Right cardiac atrium (tissue), 5 donors: ENCODE data around the gene ZBTB21. TPM values are rescaled to one million over a fixed set of nuclear protein-coding genes. Genes with fewer than 3 reads are reported as not detected.
"Not testable (repeated sequence)": the region's sequence is repeated elsewhere in the genome, so short reads cannot be mapped to it uniquely, and the experiment has no call there.

Experiments
- ATAC-seq, 2 donors: fragments of 200-7000 bp; cut with Tn5 transposase; one replicate each; pipeline versions ENCODE4 v1.8.0 to v1.9.1; 2020; ENCODE audit warnings: moderate library complexity in 2 of 2, mild to moderate bottlenecking in 1 of 2
- DNase-seq, 3 donors: peaks; one replicate each; pipeline ENCODE4 v3.0.0-alpha.2; 2020
- H3K27ac ChIP-seq: one replicate; pipeline ENCODE4 v1.5.1; 2013; ENCODE audit warnings: mild to moderate bottlenecking, low read length, control low read depth, moderate library complexity
- H3K27me3 ChIP-seq: one replicate; pipeline ENCODE4 v1.6.1; 2013; ENCODE audit not compliant: control insufficient read depth, insufficient read depth
- H3K4me1 ChIP-seq: one replicate; pipeline ENCODE4 v1.6.1; 2013; ENCODE audit warnings: low read length; ENCODE audit not compliant: control insufficient read depth, insufficient read depth
- H3K4me3 ChIP-seq: one replicate; pipeline ENCODE4 v1.5.1; 2013; ENCODE audit warnings: low read length, control low read depth
- H3K9me3 ChIP-seq: one replicate; pipeline ENCODE4 v1.6.1; 2013; ENCODE audit warnings: low read length; ENCODE audit not compliant: control insufficient read depth
- WGBS: extraction: QIAGEN DNeasy Blood & Tissue Kit; methylation state at CpG from one replicate; pipeline ENCODE4 v1.1.7; 2013; 5-methylcytosine and 5-hydroxymethylcytosine counted together
- intact Hi-C, 4 donors: fragments of 100-400 bp; cut with DNase I; formaldehyde crosslinking; loops; one replicate each; pipeline versions ENCODE4 v1.11.0 to v1.14.0; 2022 to 2023
- polyA plus RNA-seq: library from polyadenylated mRNA; stranded (reverse); fragments of 200-250 nt; gene quantifications from one replicate; pipeline ENCODE4 v1.2.3, GENCODE V29; 2013
- total RNA-seq, 4 donors: library from RNA; stranded (reverse); fragmentation: NEBNext Ultra II Directional; extraction: Animal tissue kit (Norgen Biotek cat#: 25700); gene quantifications; one replicate each; pipeline ENCODE4 v1.2.1, GENCODE V29; 2021
- donor health status: healthy with polysubstance abuse.
- donor health status: DM: no; HTN: yes; CAD: no.
- donor health status: DM: no; HTN: no; CAD: no.
- donor health status: DM: no; HTN: yes; CAD: no; lungs with severe emphysema.
- donor health status: DM: yes; HTN: yes; CAD: no.

The ZBTB21 gene
- total and polyA plus RNA-seq, 5 donors: 2.6 to 15.2 (median 7.2) TPM

DNA sequence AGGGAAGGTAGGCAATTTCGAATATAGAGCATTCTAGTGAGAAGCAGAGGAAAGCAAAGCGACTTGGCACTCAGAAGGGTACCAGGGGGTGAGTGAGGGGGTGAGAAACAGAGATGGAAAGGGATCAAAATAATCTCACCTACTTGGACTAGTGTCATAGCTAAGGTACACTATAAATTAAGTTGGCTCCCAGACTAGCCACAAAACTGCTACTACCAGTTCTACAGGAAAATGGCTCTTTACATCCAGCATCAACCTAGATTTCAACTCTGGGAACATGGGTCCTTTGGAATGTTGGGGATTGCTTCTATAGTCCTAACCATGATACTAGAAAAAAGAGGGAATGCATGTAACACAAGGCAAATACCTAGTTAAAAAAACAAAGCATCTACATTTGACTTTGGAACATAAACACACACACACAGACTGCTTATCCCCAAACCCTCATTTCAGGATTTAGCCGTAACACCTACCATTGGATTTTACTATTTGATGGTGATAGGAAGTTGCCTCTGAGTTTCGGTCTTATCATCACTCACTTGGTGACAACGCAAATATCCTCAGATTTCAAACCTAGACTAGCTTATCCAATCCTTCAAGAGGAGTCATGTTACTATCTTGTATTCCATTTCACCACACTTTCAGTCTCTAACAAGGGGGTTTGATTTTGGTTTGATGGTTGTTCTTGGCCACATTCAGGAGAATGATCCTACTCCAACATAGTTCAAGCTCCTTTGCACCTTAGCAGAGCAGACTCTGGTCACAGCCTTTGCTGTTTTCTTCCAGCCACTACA lies 5.6 kb downstream of the ZBTB21 start:
- Histone ChIP-seq H3K9me3 (no peaks in the 10 kb centered on the region), H3K27me3 (no peaks in the 10 kb centered on the region), H3K27ac (no peak overlapping the region), H3K4me3 (no peak overlapping the region), H3K4me1 (no peaks in the 10 kb centered on the region)
- no peak for DNase-seq
- ATAC-seq: no peak
- intact Hi-C loops: loop anchor here in 3 of 4 donors (5.0 to 10.0 kb wide), 3 partner anchors 50 to 130 kb away; partner anchors contain the start of genes C2CD2 (in 3 of the 3) and PRDM15 (in 1 of the 3)
- 96% methylated on average over 5 of the region's 5 CpGs for WGBS

DNA sequence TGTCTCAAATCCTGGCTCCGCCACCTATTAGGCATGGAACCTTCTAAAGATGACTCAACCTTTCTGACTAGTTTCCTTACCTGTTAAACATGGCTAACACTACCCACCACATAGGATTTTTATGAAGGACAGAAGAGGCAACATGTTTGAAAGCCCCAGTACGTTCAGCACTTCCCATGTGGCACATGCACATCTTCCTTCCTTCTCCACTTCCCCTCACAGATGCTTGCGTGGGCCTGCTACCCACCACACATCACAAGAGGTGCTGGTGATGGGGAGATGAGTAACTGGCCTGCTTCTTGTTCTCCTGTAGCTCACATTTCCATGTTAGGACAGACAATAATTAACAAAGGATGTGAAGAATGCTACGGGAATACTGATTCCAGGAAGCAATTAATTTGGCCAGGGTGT lies 7.1 kb downstream of the ZBTB21 start:
- no peak for ATAC-seq
- Histone ChIP-seq H3K4me3 (no peak overlapping the region), H3K27me3 (no peaks in the 10 kb centered on the region), H3K4me1 (no peaks in the 10 kb centered on the region), H3K27ac (no peak overlapping the region), H3K9me3 (no peaks in the 10 kb centered on the region)
- intact Hi-C loops: loop anchor here in 3 of 4 donors (10.0 kb wide), 2 partner anchors 48 to 128 kb away; partner anchors contain the start of genes C2CD2 (in 3 of the 3) and PRDM15 (in 1 of the 3)
- no peak for DNase-seq
- WGBS: 71% methylated on average over 4 of the region's 4 CpGs

DNA sequence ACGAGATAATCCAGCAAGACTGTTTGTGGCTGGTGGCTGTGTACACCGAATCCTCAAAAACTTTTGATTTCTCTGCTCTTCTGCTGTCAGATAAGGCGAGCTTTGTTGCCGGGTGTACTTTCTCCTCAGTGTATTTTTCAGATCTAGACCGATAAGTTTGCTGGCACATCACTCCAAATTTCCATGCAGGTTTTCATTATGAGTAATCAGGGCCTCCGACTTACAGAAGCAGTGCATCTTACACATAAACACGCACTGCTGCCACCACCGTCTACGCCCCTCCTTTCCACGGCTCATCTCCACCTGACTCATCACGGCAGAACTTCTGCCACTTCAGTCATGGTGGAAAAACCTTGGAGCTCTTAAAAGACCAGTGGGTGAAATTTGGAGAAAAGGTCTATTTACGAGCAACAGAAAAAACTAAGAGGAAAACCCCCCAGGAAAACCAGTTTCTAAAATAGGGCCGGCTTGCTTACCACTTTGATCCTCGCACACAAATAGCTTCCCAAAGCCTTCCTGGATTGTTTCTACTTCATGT lies 7.7 kb downstream of the ZBTB21 start:
- no peaks in the 10 kb centered on the region for H3K4me1 ChIP-seq
- 87% methylated on average over 14 of the region's 14 CpGs for WGBS
- H3K27me3 ChIP-seq: no peaks in the 10 kb centered on the region
- no peaks in the 10 kb centered on the region for H3K9me3 ChIP-seq
- ATAC-seq: no peak
- no peak overlapping the region for H3K27ac ChIP-seq
- no peak overlapping the region for H3K4me3 ChIP-seq
- intact Hi-C loops: loop anchor here in 3 of 4 donors (10.0 kb wide), 2 partner anchors 48 to 128 kb away; partner anchors contain the start of genes C2CD2 (in 3 of the 3) and PRDM15 (in 1 of the 3)
- DNase-seq: no peak

DNA sequence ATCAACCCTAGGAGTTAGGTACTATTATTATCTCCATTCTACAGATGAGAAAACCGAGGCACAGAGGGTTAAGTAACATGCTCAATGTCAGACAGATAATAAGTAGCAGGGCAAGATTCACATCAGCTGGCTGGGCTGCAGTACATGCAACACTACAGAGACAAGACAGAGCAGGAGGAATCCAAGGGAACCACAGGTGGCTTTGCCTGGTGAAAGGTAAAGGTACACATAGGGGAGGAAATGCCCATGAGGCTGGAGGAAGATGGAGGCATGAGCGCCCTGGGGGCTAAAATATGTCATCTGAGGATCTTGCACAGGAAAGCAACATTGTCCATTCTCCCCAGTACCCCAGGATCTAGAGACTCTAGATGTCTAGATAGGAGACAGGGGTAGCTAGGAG lies 8.4 kb downstream of the ZBTB21 start:
- no peaks in the 10 kb centered on the region for H3K4me1 ChIP-seq
- intact Hi-C loops: loop anchor here in 3 of 4 donors (10.0 kb wide), 2 partner anchors 47 to 127 kb away; partner anchors contain the start of genes C2CD2 (in 3 of the 3) and PRDM15 (in 1 of the 3)
- no peak overlapping the region for H3K27ac ChIP-seq
- no peak overlapping the region for H3K4me3 ChIP-seq
- WGBS: 96% methylated on average over 2 of the region's 2 CpGs
- no peak for DNase-seq
- H3K27me3 ChIP-seq: no peaks in the 10 kb centered on the region
- H3K9me3 ChIP-seq: no peaks in the 10 kb centered on the region
- ATAC-seq: no peak

DNA sequence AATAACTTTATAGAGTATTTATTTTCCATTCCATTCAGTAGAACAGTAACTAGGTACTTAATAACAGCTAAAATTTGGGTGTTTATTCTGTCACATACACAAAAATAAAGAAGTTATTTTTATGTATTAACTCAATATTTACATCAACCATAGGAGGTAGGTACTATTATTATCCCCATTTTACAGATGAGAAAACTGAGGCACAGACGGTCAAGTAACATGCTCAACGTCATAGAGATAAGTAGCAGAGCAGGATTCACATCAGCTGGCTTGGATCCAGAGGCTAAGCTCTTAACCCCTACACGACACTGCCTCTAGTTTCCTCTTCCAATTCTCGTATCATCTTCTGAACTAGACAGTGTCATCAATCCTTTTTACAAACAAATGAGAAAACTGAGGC lies 9.3 kb downstream of the ZBTB21 start:
- H3K27ac ChIP-seq: no peak overlapping the region
- H3K27me3 ChIP-seq: no peaks in the 10 kb centered on the region
- DNase-seq (no peak), ATAC-seq (no peak)
- H3K9me3 ChIP-seq: no peaks in the 10 kb centered on the region
- intact Hi-C loops: loop anchor here in 3 of 4 donors (10.0 kb wide), 2 partner anchors 46 to 126 kb away; partner anchors contain the start of genes C2CD2 (in 3 of the 3) and PRDM15 (in 1 of the 3)
- H3K4me1 ChIP-seq: no peaks in the 10 kb centered on the region
- H3K4me3 ChIP-seq: no peak overlapping the region
- WGBS: 84% methylated on average over 4 of the region's 4 CpGs

DNA sequence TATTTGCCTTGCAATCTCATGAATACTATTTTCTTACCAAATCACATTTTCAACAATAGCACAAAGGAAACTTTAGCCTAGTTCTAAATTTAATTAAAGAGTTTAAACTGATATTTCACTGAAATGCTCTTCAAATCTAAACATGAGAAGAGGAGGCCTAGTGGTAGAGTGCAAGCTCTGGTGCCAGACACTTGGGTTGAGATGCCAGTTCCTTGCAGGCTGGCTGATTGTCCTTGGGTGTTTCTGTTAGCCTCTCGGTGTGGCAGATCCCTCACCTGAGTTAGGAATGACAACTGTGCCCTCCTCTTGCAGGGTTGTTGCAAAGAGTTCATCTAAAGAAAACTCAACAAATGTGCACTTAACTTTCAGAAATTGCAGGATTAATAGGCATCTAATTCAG lies 12.5 kb downstream of the ZBTB21 start:
- H3K4me3 ChIP-seq: no peak overlapping the region
- no peak overlapping the region for H3K27ac ChIP-seq
- H3K4me1 ChIP-seq: no peaks in the 10 kb centered on the region
- no peaks in the 10 kb centered on the region for H3K9me3 ChIP-seq
- no peak for ATAC-seq
- intact Hi-C loops: no loop called here
- no peak for DNase-seq
- no peaks in the 10 kb centered on the region for H3K27me3 ChIP-seq
- WGBS: 95% methylated on average over 1 of the region's 1 CpG

DNA sequence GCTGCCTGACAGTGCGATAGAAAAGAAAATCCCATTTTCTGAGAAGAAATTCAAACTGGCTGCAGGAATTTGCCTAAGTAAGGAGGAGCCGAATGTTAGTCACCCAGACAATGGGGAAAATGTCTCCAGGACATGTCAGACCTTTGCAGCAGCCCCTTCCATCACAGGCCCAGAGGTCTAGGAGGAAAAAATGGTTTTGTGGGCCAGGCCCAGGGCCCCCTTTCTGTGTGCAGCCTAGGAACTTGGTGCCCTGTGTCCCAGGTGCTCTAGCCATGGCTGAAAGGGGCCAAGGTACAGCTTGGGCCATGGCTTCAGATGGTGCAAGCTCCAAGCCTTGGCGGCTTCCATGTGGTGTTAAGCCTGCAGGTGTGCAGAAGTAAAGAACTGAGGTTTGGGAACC lies 14.6 kb downstream of the ZBTB21 start:
- no peaks in the 10 kb centered on the region for H3K4me1 ChIP-seq
- H3K4me3 ChIP-seq: no peak overlapping the region
- H3K27ac ChIP-seq: no peak overlapping the region
- H3K9me3 ChIP-seq: no peaks in the 10 kb centered on the region
- 98% methylated on average over 3 of the region's 3 CpGs for WGBS
- DNase-seq: no peak
- no peak for ATAC-seq
- H3K27me3 ChIP-seq: no peaks in the 10 kb centered on the region
- intact Hi-C loops: no loop called here

DNA sequence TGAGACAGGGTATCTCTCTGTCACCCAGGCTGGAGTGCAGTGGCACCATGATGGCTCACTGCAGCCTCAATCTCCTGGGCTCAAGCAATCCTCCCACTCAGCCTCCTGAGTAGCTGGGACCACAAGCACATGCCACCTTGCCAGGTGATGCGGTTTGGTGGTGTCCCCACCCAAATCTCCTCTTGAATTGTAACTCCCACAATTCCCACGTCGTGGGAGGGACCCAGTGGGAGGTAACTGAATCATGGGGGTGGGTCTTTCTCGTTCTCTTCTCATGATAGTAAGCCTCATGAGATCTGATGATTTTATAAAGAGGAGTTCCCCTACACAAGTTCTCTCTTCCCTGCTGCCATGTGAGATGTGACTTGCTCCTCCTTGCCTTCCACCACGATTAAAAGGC lies 15.5 kb downstream of the ZBTB21 start:
- H3K27me3 ChIP-seq, H3K9me3 ChIP-seq, intact Hi-C loops, H3K27ac ChIP-seq, DNase-seq, H3K4me1 ChIP-seq, H3K4me3 ChIP-seq, ATAC-seq: not testable (repeated sequence)
- 95% methylated on average over 5 of the region's 5 CpGs for WGBS

DNA sequence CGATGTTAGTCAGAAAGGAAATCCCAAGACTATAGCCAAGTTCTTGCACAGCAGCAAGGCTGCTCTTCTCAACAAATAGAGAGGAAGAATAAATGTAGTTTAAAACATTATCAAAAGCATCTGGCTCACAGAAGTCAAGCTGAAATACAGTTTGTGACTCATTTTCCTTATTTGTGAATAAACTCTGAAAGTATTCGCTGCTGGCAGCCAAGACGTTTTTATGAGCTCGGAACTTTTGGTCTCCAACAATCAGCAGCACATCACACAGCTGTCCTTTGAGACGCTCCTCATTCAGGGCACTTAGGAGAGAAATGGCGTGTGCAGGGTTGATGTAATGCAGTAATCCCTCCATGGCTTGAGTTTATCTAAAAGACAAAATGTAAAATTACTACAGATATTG lies 16.4 kb downstream of the ZBTB21 start:
- no peak overlapping the region for H3K27ac ChIP-seq
- H3K9me3 ChIP-seq: no peaks in the 10 kb centered on the region
- ATAC-seq: peak; percentile 63 to 67
- intact Hi-C loops: no loop called here
- H3K4me3 ChIP-seq: no peak overlapping the region
- H3K4me1 ChIP-seq: no peaks in the 10 kb centered on the region
- DNase-seq: no peak
- WGBS: 64% methylated on average over 6 of the region's 6 CpGs
- H3K27me3 ChIP-seq: no peaks in the 10 kb centered on the region

DNA sequence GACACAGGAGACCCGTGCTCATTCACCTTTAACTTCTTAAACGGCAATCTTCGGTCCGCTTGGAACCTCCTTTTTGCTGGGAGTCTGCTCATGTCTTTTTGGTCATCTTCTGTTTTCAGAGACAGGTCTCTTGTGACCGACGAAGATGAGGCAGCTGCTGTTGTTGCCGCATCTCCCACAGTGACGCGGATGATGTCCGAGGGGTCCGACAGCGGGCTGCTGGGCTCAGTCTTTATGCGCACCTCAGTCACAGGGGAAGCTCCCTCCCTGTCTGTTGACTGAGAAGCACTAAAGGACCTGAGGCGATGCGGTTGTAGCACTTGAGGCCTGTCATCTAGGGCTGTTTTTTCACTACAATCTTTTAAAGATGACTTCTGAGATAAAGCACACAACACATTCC lies 17.6 kb downstream of the ZBTB21 start:
- DNase-seq (no peak), ATAC-seq (no peak)
- Histone ChIP-seq H3K27ac (no peak overlapping the region), H3K4me1 (no peaks in the 10 kb centered on the region), H3K27me3 (no peaks in the 10 kb centered on the region), H3K4me3 (no peak overlapping the region), H3K9me3 (no peaks in the 10 kb centered on the region)
- WGBS: 97% methylated on average over 15 of the region's 15 CpGs
- intact Hi-C loops: no loop called here

DNA sequence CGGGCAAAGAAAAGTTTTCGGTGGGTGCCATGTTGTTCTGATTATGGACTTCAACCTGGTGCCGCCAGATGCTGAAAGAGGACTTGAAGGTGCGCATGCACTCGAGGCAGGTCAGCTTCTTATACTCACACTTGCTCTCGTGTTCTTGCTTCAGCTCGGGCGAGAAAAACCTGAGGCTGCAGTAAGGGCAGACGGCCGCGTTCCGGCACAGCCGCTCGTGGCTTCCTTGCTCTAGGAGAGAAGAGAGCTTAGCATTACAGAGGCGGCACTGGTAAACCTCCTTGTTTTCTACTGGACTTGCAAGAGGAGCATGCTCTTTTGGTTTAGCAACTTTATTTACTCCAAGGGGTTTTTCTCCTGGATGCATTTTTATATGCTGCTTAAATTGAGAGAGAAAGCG lies 18.5 kb downstream of the ZBTB21 start:
- no peaks in the 10 kb centered on the region for H3K27me3 ChIP-seq
- DNase-seq (no peak), ATAC-seq (no peak)
- H3K9me3 ChIP-seq: no peaks in the 10 kb centered on the region
- H3K4me3 ChIP-seq: no peak overlapping the region
- no peaks in the 10 kb centered on the region for H3K4me1 ChIP-seq
- WGBS: 98% methylated on average over 16 of the region's 16 CpGs
- H3K27ac ChIP-seq: no peak overlapping the region
- intact Hi-C loops: no loop called here
